ENCODE data around the gene LRRC10B.

Gene LRRC10B

DNA sequence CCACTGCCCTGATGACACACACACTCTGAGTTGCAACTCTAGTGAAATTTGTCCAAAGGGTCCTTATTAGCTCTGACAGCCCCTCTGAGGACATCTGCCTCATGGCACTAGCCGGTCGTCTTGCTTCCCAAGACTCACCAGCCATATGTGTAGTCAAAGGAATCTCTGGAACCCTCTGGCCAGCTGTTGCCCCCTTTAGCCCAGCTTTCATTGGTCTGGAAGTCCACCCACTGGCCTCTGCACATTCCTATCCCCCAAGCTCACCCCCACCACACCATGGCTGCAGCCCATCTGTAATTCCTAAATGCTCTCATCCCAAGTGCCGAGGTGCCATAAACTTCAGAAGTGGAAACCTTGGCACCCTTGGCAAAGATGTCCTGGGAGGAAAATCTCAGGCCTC is 48.1 kb downstream of the LRRC10B start:
- H3K4me3 ChIP-seq (replicated peaks; ENCODE audit: low read depth, low read length), result no peak overlapping the region
- DNase-seq (ENCODE audit: extremely low read depth, low read depth), result no peak
- TF ChIP-seq, protein P1, sequence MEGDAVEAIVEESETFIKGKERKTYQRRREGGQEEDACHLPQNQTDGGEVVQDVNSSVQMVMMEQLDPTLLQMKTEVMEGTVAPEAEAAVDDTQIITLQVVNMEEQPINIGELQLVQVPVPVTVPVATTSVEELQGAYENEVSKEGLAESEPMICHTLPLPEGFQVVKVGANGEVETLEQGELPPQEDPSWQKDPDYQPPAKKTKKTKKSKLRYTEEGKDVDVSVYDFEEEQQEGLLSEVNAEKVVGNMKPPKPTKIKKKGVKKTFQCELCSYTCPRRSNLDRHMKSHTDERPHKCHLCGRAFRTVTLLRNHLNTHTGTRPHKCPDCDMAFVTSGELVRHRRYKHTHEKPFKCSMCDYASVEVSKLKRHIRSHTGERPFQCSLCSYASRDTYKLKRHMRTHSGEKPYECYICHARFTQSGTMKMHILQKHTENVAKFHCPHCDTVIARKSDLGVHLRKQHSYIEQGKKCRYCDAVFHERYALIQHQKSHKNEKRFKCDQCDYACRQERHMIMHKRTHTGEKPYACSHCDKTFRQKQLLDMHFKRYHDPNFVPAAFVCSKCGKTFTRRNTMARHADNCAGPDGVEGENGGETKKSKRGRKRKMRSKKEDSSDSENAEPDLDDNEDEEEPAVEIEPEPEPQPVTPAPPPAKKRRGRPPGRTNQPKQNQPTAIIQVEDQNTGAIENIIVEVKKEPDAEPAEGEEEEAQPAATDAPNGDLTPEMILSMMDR (IDR thresholded peaks at IDR 0.05; ENCODE audit: low read depth, low read length, missing control alignments), result no peak
